Effector memory CD8-positive, alpha-beta T cell (primary cell): ENCODE measurements around the gene SCRN1.
A peak's percentile ranks its signal among the peaks of the same experiment; 100 is the strongest.

Experiments used
- ATAC-seq: fragments of 150-1000 bp; cut with Tn5 transposase; replicated peaks from 2 replicates; pipeline ENCODE4 v1.10.0; 2021; ENCODE audit warnings: mild to moderate bottlenecking, moderate library complexity
- DNase-seq, 3 experiments: peaks; one replicate each; pipeline ENCODE4 v3.0.0; 2021
- H3K27ac Mint-ChIP-seq, 2 donors: one replicate each; pipeline ENCODE4 v1.8.0; 2022; ENCODE audit warnings: mild to moderate bottlenecking in 2 of 2, mixed read lengths in 2 of 2, moderate library complexity in 2 of 2
- H3K27me3 Mint-ChIP-seq, 2 donors: one replicate each; pipeline ENCODE4 v1.8.0; 2022; ENCODE audit warnings: mixed read lengths in 2 of 2
- H3K36me3 Mint-ChIP-seq: one replicate; pipeline ENCODE4 v1.8.0; 2022; ENCODE audit warnings: mild to moderate bottlenecking, moderate library complexity, mixed read lengths; ENCODE audit not compliant: insufficient read depth
- H3K4me1 Mint-ChIP-seq, 2 donors: one replicate each; pipeline ENCODE4 v1.8.0; 2022; ENCODE audit warnings: low read depth in 2 of 2, mixed read lengths in 2 of 2
- H3K4me3 Mint-ChIP-seq, 2 donors: one replicate each; pipeline ENCODE4 v1.8.0; 2022; ENCODE audit warnings: mild to moderate bottlenecking in 2 of 2, mixed read lengths in 2 of 2, moderate library complexity in 2 of 2
- H3K9me3 Mint-ChIP-seq, 2 donors: one replicate each; pipeline ENCODE4 v1.8.0; 2022; ENCODE audit warnings: mixed read lengths in 2 of 2

The SCRN1 gene

GRCh38 chr7:30026229-30027064 is 36.8 kb upstream of the SCRN1 start, which contains the start of gene FKBP14:
TSS of gene FKBP14 (minus strand) at chr7:30026702. CDS start at chr7:30026508, 194 bp downstream.
- Mint-ChIP-seq H3K27me3 (no peaks in the 10 kb centered on the region), H3K27ac (peak within 1 kb of the TSS; percentile 86 to 91), H3K4me3 (no peak within 1 kb of the TSS), H3K36me3 (peaks cover 17% of the 10 kb centered on the region), H3K4me1 (peaks cover 20 to 31% of the 10 kb centered on the region in 2 donors), H3K9me3 (no peaks in the 10 kb centered on the region)
- ATAC-seq (peak; percentile 81), DNase-seq (peak; percentile 83 to 87 (median 86))

- H3K27me3 Mint-ChIP-seq: no peaks in the 10 kb centered on the region
- peaks cover 17% of the 10 kb centered on the region for H3K36me3 Mint-ChIP-seq
- peaks cover 15 to 31% of the 10 kb centered on the region in 2 donors for H3K4me1 Mint-ChIP-seq
- ATAC-seq: no peak
- H3K9me3 Mint-ChIP-seq: no peaks in the 10 kb centered on the region
- no peak for DNase-seq
- H3K27ac Mint-ChIP-seq: no peak overlapping the region
- H3K4me3 Mint-ChIP-seq: no peak overlapping the region
These were observed 33.9 kb upstream of the SCRN1 start for GRCh38 chr7:30023524-30023923.

- ATAC-seq: no peak
- Mint-ChIP-seq H3K4me1 (peaks cover 14 to 30% of the 10 kb centered on the region in 2 donors), H3K27ac (no peak overlapping the region), H3K27me3 (no peaks in the 10 kb centered on the region), H3K4me3 (no peak overlapping the region), H3K36me3 (peaks cover 15% of the 10 kb centered on the region), H3K9me3 (no peaks in the 10 kb centered on the region)
- no peak for DNase-seq
These were observed 33.4 kb upstream of the SCRN1 start for GRCh38 chr7:30022991-30023390.

DNA sequence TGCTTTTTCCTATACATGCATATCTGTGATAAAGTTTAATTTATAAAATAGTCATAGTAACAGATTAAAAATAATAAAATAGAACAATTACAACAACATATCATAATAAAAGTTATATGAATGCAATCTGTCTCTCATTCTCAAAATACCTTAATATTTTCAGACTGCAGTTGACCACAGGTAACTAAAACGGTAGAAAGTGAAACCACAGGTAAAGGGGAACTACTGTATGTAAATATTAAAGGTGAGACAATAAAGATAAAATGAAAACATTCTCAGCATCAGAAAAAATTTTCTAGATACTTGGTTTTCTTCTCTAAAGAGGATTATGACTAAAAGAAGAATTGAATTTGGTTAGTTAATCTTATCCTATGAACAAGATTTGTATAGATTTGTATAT is 30.9 kb upstream of the SCRN1 start:
- Mint-ChIP-seq H3K36me3 (peaks cover 4% of the 10 kb centered on the region), H3K27ac (no peak overlapping the region), H3K27me3 (no peaks in the 10 kb centered on the region), H3K4me1 (peaks cover 8 to 13% of the 10 kb centered on the region in 2 donors), H3K4me3 (no peak overlapping the region), H3K9me3 (no peaks in the 10 kb centered on the region)
- ATAC-seq (no peak), DNase-seq (no peak)

GRCh38 chr7:30019960-30020359 is 30.4 kb upstream of the SCRN1 start:
- ATAC-seq (no peak), DNase-seq (no peak)
- Mint-ChIP-seq H3K27me3 (no peaks in the 10 kb centered on the region), H3K4me1 (peaks cover 2 to 8% of the 10 kb centered on the region in 2 donors), H3K27ac (no peak overlapping the region), H3K9me3 (no peaks in the 10 kb centered on the region), H3K36me3 (peaks cover 6% of the 10 kb centered on the region), H3K4me3 (no peak overlapping the region)

DNA sequence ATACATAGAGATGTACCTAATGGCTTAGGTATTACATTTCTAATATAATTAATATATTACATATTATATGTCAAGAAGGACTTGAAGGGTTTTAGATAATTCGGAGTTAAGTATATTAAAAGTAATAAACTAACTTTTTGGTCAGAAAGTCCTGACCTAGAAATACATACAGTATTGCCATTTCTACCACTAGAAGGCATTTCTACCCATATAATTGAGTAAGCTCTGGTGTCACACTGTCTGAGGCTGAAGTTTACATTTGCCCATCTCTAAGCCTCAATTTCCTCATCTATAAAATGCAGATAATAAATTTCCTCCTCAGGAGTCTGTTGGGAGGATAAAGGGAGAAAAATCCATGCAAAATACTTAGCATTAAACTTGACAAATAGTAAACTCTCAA is 29.8 kb upstream of the SCRN1 start:
- no peak for ATAC-seq
- H3K4me1 Mint-ChIP-seq: peaks cover 2 to 3% of the 10 kb centered on the region in 2 donors
- no peaks in the 10 kb centered on the region for H3K27me3 Mint-ChIP-seq
- H3K36me3 Mint-ChIP-seq: peaks cover 8% of the 10 kb centered on the region
- no peaks in the 10 kb centered on the region for H3K9me3 Mint-ChIP-seq
- no peak overlapping the region for H3K27ac Mint-ChIP-seq
- no peak overlapping the region for H3K4me3 Mint-ChIP-seq
- DNase-seq: no peak

- Mint-ChIP-seq H3K4me3 (no peak overlapping the region), H3K36me3 (peaks cover 8% of the 10 kb centered on the region), H3K27me3 (no peaks in the 10 kb centered on the region), H3K9me3 (no peaks in the 10 kb centered on the region), H3K27ac (no peak overlapping the region), H3K4me1 (peaks cover 1 to 3% of the 10 kb centered on the region in 2 donors)
- ATAC-seq (no peak), DNase-seq (no peak)
These were observed 28.9 kb upstream of the SCRN1 start for GRCh38 chr7:30018451-30018850.

- Mint-ChIP-seq H3K27me3 (no peaks in the 10 kb centered on the region), H3K27ac (no peak overlapping the region), H3K9me3 (no peaks in the 10 kb centered on the region), H3K4me1 (no peaks in the 10 kb centered on the region), H3K4me3 (no peak overlapping the region), H3K36me3 (peaks cover 8% of the 10 kb centered on the region)
- DNase-seq: no peak
- no peak for ATAC-seq
These were observed 23.2 kb upstream of the SCRN1 start for GRCh38 chr7:30012757-30013156.

DNA sequence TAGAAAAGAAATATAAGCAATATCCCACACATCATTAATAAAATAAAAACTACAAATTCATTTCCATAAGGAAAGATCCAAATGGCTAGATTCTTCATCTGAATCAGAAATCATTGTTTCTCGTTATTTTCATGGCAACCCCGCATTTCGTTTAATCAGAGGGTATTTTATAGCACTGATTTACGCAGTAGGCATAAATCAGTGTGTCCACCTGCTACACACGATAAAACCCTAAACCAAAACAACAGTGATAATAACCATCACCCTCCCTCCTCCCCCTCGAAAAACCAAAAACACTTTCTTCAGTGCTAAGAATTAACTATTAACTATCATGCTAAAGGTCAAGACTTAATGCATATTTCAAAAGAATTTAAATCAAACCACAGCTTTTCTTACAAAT is 20.4 kb upstream of the SCRN1 start:
- peaks cover 7% of the 10 kb centered on the region for H3K36me3 Mint-ChIP-seq
- DNase-seq: no peak
- H3K4me1 Mint-ChIP-seq: no peaks in the 10 kb centered on the region
- no peak overlapping the region for H3K27ac Mint-ChIP-seq
- H3K9me3 Mint-ChIP-seq: no peaks in the 10 kb centered on the region
- H3K4me3 Mint-ChIP-seq: no peak overlapping the region
- H3K27me3 Mint-ChIP-seq: no peaks in the 10 kb centered on the region
- no peak for ATAC-seq

- ATAC-seq (no peak), DNase-seq (no peak)
- Mint-ChIP-seq H3K27ac (no peak overlapping the region), H3K4me1 (no peaks in the 10 kb centered on the region), H3K9me3 (no peaks in the 10 kb centered on the region), H3K36me3 (peaks cover 5% of the 10 kb centered on the region), H3K4me3 (no peak overlapping the region), H3K27me3 (peaks cover 8 to 14% of the 10 kb centered on the region in 2 donors)
These were observed 15.9 kb upstream of the SCRN1 start for GRCh38 chr7:30005464-30005863.

DNA sequence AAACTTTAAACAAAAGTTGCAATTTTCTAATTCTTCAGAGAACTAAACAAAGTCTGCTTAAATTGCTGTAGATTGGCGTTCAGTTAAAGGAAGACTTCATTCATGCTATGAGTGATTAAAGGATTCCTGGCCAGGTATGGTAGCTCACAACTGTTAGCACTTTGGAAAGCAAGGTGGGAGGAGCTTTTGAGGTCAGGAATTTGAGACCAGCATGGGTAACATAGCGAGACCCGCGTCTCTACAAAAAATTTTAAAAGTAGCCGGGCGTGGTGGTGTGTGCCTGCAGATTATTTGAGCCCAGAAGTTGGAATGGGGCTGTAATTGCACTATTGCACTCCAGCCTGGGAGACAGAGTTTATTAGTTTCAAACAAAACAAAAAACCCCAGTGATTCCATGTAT is 13.5 kb upstream of the SCRN1 start:
- Mint-ChIP-seq H3K9me3 (no peaks in the 10 kb centered on the region), H3K36me3 (no peaks in the 10 kb centered on the region), H3K4me3 (no peak overlapping the region), H3K27me3 (peaks cover 28 to 37% of the 10 kb centered on the region in 2 donors), H3K4me1 (no peaks in the 10 kb centered on the region), H3K27ac (no peak overlapping the region)
- DNase-seq (no peak), ATAC-seq (no peak)

- peaks cover 31 to 46% of the 10 kb centered on the region in 2 donors for H3K27me3 Mint-ChIP-seq
- H3K9me3 Mint-ChIP-seq: no peaks in the 10 kb centered on the region
- no peaks in the 10 kb centered on the region for H3K4me1 Mint-ChIP-seq
- no peak for ATAC-seq
- H3K36me3 Mint-ChIP-seq: no peaks in the 10 kb centered on the region
- DNase-seq: no peak
- H3K27ac Mint-ChIP-seq: no peak overlapping the region
- no peak overlapping the region for H3K4me3 Mint-ChIP-seq
These were observed 12.4 kb upstream of the SCRN1 start for GRCh38 chr7:30001998-30002397.

- no peak overlapping the region for H3K4me3 Mint-ChIP-seq
- H3K36me3 Mint-ChIP-seq: no peaks in the 10 kb centered on the region
- no peaks in the 10 kb centered on the region for H3K4me1 Mint-ChIP-seq
- H3K27me3 Mint-ChIP-seq: peaks cover 41 to 54% of the 10 kb centered on the region in 2 donors
- DNase-seq (no peak), ATAC-seq (no peak)
- no peak overlapping the region for H3K27ac Mint-ChIP-seq
- peaks cover 2 to 7% of the 10 kb centered on the region in 2 donors for H3K9me3 Mint-ChIP-seq
These were observed 8.9 kb upstream of the SCRN1 start for GRCh38 chr7:29998489-29998888.

GRCh38 chr7:29996321-29996720 is 6.7 kb upstream of the SCRN1 start:
- Mint-ChIP-seq H3K4me1 (no peaks in the 10 kb centered on the region), H3K4me3 (no peak overlapping the region), H3K9me3 (peaks cover 2 to 7% of the 10 kb centered on the region in 2 donors), H3K27ac (no peak overlapping the region), H3K27me3 (peaks cover 53 to 62% of the 10 kb centered on the region in 2 donors), H3K36me3 (no peaks in the 10 kb centered on the region)
- DNase-seq (no peak), ATAC-seq (no peak)
